GM12878 (cell line): ENCODE data around the gene EIF3M. TPM values are rescaled to one million over a fixed set of nuclear protein-coding genes. Genes with fewer than 3 reads are reported as not detected.
A peak's percentile ranks its signal among the peaks of the same experiment; 100 is the strongest.

Experiments
- ATAC-seq: fragments of 200-7000 bp; cut with Tn5 transposase; 3 replicates; pipeline ENCODE4 v1.9.1; 2020; ENCODE audit warnings: mild to moderate bottlenecking, moderate library complexity
- BruUV-seq: library from RNA; stranded (reverse); fragments of 400-500 nt; replicated peaks from 2 replicates; lab custom pipeline; 2021; lab: Mats Ljungman, UMichigan
- CTCF ChIA-PET: fragments of 300-600 bp; sonication (Branson Sonifier 250); formaldehyde crosslinking; extraction: SDS; loops from one replicate; lab custom pipeline; 2021; ENCODE audit warnings: inconsistent platforms; lab: Yijun Ruan, JAX
- POLR2A ChIA-PET: fragments of 350-600 bp; formaldehyde crosslinking; extraction: SDS; loops from one replicate; lab custom pipeline; 2021; ENCODE audit warnings: inconsistent platforms; lab: Charles Lee
- RAD21 ChIA-PET: fragments of 300-600 bp; sonication (Branson Sonifier 250); formaldehyde crosslinking; loops from one replicate; lab custom pipeline; 2023; ENCODE audit warnings: antibody characterized with exemption; ENCODE audit not compliant: unreplicated experiment; lab: Charles Lee
- SMC1A ChIA-PET: fragments of 300-600 bp; sonication (Branson Sonifier 250); formaldehyde crosslinking; loops from one replicate; lab custom pipeline; 2023; ENCODE audit not compliant: unreplicated experiment, uncharacterized antibody; lab: Charles Lee
- DNase-seq: peaks from one replicate; pipeline ENCODE4 v3.0.0-alpha.2; 2011; ENCODE audit warnings: low read depth, low spot score
- FAIRE-seq: peaks from 3 replicates; lab custom pipeline; 2011; peaks lifted over from hg19 to GRCh38; lab: Jason Lieb, UNC
- H2AFZ ChIP-seq: 2 replicates; pipeline ENCODE4 v1.6.0; 2011; ENCODE audit warnings: low read depth, low read length, control low read depth; ENCODE audit not compliant: control insufficient read depth
- H3K27ac ChIP-seq: 2 replicates; pipeline ENCODE4 v1.5.1; 2011; ENCODE audit warnings: control low read depth; ENCODE audit not compliant: control insufficient read depth, insufficient read depth
- H3K27me3 ChIP-seq, 2 experiments: replicated peaks in 1 of 2; 2 replicates each; pipeline versions ENCODE4 v1.6.0 to v1.6.1; 2011; ENCODE audit warnings: low read length in 1 of 2; ENCODE audit not compliant: control insufficient read depth in 2 of 2, insufficient read depth in 2 of 2
- H3K36me3 ChIP-seq, 2 experiments: 2 replicates each; pipeline ENCODE4 v1.5.1; 2011; ENCODE audit warnings: low read length in 1 of 2; ENCODE audit not compliant: control insufficient read depth in 2 of 2, insufficient read depth in 2 of 2
- H3K4me1 ChIP-seq: 2 replicates; pipeline ENCODE4 v1.6.1; 2011; ENCODE audit warnings: mild to moderate bottlenecking, low read length, moderate library complexity, mixed read lengths; ENCODE audit not compliant: control insufficient read depth, insufficient read depth
- H3K4me2 ChIP-seq: 2 replicates; pipeline ENCODE4 v1.6.0; 2011; ENCODE audit warnings: control low read depth; ENCODE audit not compliant: control insufficient read depth, insufficient read depth
- H3K4me3 ChIP-seq: fragments of 200-600 bp; sonication (generic); 2 replicates; pipeline ENCODE4 v1.5.1; 2016
- H3K79me2 ChIP-seq: 2 replicates; pipeline ENCODE4 v1.6.0; 2011; ENCODE audit warnings: low read length; ENCODE audit not compliant: control insufficient read depth, insufficient read depth
- H3K9ac ChIP-seq: 2 replicates; pipeline ENCODE4 v1.8.0; 2011; ENCODE audit warnings: low read length, control low read depth, mixed read lengths; ENCODE audit not compliant: control insufficient read depth, insufficient read depth
- H3K9me3 ChIP-seq: replicated peaks from 3 replicates; pipeline ENCODE4 v1.5.1; 2011; ENCODE audit warnings: mild to moderate bottlenecking, low read length; ENCODE audit not compliant: control insufficient read depth, insufficient read depth
- H4K20me1 ChIP-seq: 2 replicates; pipeline ENCODE4 v1.6.0; 2011; ENCODE audit not compliant: control insufficient read depth, insufficient read depth
- BMI1 ChIP-seq: fragments of 450-650 bp; IDR thresholded peaks from 2 replicates; pipeline ENCODE4 v1.6.1; 2016; ENCODE audit warnings: mild to moderate bottlenecking, moderate library complexity, borderline replicate concordance
- CBFB ChIP-seq: IDR thresholded peaks from 2 replicates; pipeline ENCODE4 v1.6.1; 2016; ENCODE audit warnings: antibody characterized with exemption, low read depth
- CBX3 ChIP-seq: fragments of 200-600 bp; sonication (generic); IDR thresholded peaks from 2 replicates; pipeline ENCODE4 v1.6.1; 2016; ENCODE audit warnings: low read depth, borderline replicate concordance
- EP300 ChIP-seq, 2 experiments: fragments of 150-350 bp in 1 of 2; IDR thresholded peaks; 2 replicates each; pipeline ENCODE4 v1.6.1; 2011 to 2012; ENCODE audit warnings: low read depth in 2 of 2, low read length in 2 of 2, borderline replicate concordance in 1 of 2, improper control_type of control experiment in 1 of 2, inconsistent platforms in 1 of 2; ENCODE audit not compliant: control insufficient read depth in 1 of 2
- ETV6 ChIP-seq, 2 experiments: fragments of 450-650 bp in 1 of 2; IDR thresholded peaks in 1 of 2; conservative IDR thresholded peaks in 1 of 2; 2 replicates each; pipeline ENCODE4 v1.6.1; 2014; ENCODE audit warnings: antibody characterized with exemption in 1 of 2, borderline replicate concordance in 1 of 2, low read depth in 1 of 2, mild to moderate bottlenecking in 1 of 2, moderate library complexity in 1 of 2
- MAX ChIP-seq: IDR thresholded peaks from 2 replicates; pipeline ENCODE4 v1.6.1; 2012; ENCODE audit warnings: low read depth, low read length, improper control_type of control experiment
- NFIC ChIP-seq: IDR thresholded peaks from 2 replicates; pipeline ENCODE4 v1.6.1; 2012; ENCODE audit warnings: low read depth, mild to moderate bottlenecking, inconsistent platforms, low read length, moderate library complexity
- RELA ChIP-seq: fragments of 450-650 bp; IDR thresholded peaks from 2 replicates; pipeline ENCODE4 v1.8.0; 2014; ENCODE audit warnings: borderline replicate concordance; ENCODE audit not compliant: partially characterized antibody
- SRF ChIP-seq, 2 experiments: IDR thresholded peaks; 2 replicates each; pipeline ENCODE4 v1.6.1; 2011; ENCODE audit warnings: low read depth in 2 of 2, low read length in 2 of 2, mild to moderate bottlenecking in 1 of 2, moderate library complexity in 1 of 2
- YBX1 ChIP-seq: fragments of 450-650 bp; IDR thresholded peaks from 2 replicates; pipeline ENCODE4 v1.6.1; 2016; ENCODE audit warnings: antibody characterized with exemption
- WGBS: methylation state at CpG from one replicate; pipeline ENCODE4 v1.1.6; 2016; ENCODE audit warnings: low lambda C conversion rate; ENCODE audit not compliant: insufficient replicate concordance, insufficient coverage; ENCODE audit errors: missing lambda C conversion rate; 5-methylcytosine and 5-hydroxymethylcytosine counted together
- in situ Hi-C: fragments of 300-500 bp; cut with MboI; formaldehyde crosslinking; loops from 9 replicates; pipeline ENCODE4 v1.14.3; 2018; ENCODE audit warnings: mixed read lengths
- intact Hi-C: fragments of 100-400 bp; cut with micrococcal nuclease; formaldehyde crosslinking; loops from one replicate; pipeline ENCODE4 v1.14.2; 2022; ENCODE audit not compliant: unreplicated experiment
- polyA plus RNA-seq, 11 experiments: library from polyadenylated mRNA; depleted of rRNA in 4 of 11; unstranded in 6 of 11; stranded (reverse) in 5 of 11; fragments of >200 nt; fragmentation: Nextera tagmentation in 4 of 11; fragmentation: Illumina TruSeq in 1 of 11; extraction: Ambion mirVana in 4 of 11; extraction: Trizol in 1 of 11; gene quantifications; 1 replicate in 1 of 11; 2 replicates in 10 of 11; pipeline versions ENCODE4 v1.2.1 to v1.2.3, GENCODE V29; 2011 to 2016; ENCODE audit warnings: inconsistent platforms in 2 of 11, missing spikeins in 2 of 11, low read depth in 1 of 11
- total RNA-seq, 4 experiments: library from RNA; depleted of rRNA in 3 of 4; stranded (reverse); fragments of >200 nt in 3 of 4; fragmentation: Illumina TruSeq in 1 of 4; extraction: Trizol in 1 of 4; gene quantifications; 2 replicates each; pipeline versions ENCODE4 v1.2.1 to v1.2.3, GENCODE V29; 2013 to 2021

Gene EIF3M
- total and polyA plus RNA-seq, 10 of the 15 experiments (the other 5 are each of a cell fraction or from before 2014, with no cell fraction given) = 392 to 1,205 (median 593) TPM

- peak overlapping the region; percentile 78 for H3K4me2 ChIP-seq
- in situ Hi-C loops (no loop called here), intact Hi-C loops (no loop called here)
- TF ChIP-seq BMI1 = no peak
- no peak for TF ChIP-seq YBX1
- no peak for TF ChIP-seq NFIC
- no peak for TF ChIP-seq SRF (IDR thresholded peaks at IDR 0.05; ENCODE audit: low read depth in 2 of 2, low read length in 2 of 2)
- no peak for TF ChIP-seq CBX3
- no peak for TF ChIP-seq ETV6 (conservative IDR thresholded peaks at IDR 0.05 in 1 of 2, IDR thresholded peaks at IDR 0.05 in 1 of 2; ENCODE audit: borderline replicate concordance in 1 of 2, low read depth in 1 of 2)
- no peak for TF ChIP-seq RELA
- TF ChIP-seq CBFB = no peak
- no peak for TF ChIP-seq EP300 (IDR thresholded peaks at IDR 0.05; ENCODE audit: borderline replicate concordance in 1 of 2, control insufficient read depth in 1 of 2, low read depth in 2 of 2, low read length in 2 of 2)
- no peak for TF ChIP-seq MAX
- H3K36me3 ChIP-seq = peaks cover 1 to 17% of the 10 kb centered on the region in 2 experiments; a peak in 3 of 4 replicates
- WGBS = 8% methylated on average over 7 of the region's 7 CpGs
- BruUV-seq = TSS peak; percentile 54
- RAD21 ChIA-PET = interaction anchor here (0.7 kb wide), 1 partner anchor 134 kb away, joined by 3 read pairs; no protein-coding TSS in a partner anchor
- H3K9ac ChIP-seq = peak overlapping the region; percentile 83
- no peak for DNase-seq
- no peak for ATAC-seq
- POLR2A ChIA-PET = interaction anchor here (0.6 to 1.2 kb wide), 2 partner anchors 54 to 133 kb away, joined by 6 to 7 read pairs; no protein-coding TSS in a partner anchor
- SMC1A ChIA-PET = interaction anchor here (1.5 kb wide), 1 partner anchor 10 kb away, joined by 3 read pairs; no protein-coding TSS in a partner anchor
- peaks cover 4% of the 10 kb centered on the region; the same call in 1 of the 2 replicates for H3K4me1 ChIP-seq
- H3K79me2 ChIP-seq = peaks cover 57% of the 10 kb centered on the region
- FAIRE-seq = no peak
- H2AFZ ChIP-seq = no peak overlapping the region
- CTCF ChIA-PET = interaction anchor here (0.9 kb wide), 1 partner anchor 18 kb away, joined by 3 read pairs; no protein-coding TSS in a partner anchor
- peak overlapping the region; percentile 97 for H3K4me3 ChIP-seq
- H3K9me3 ChIP-seq = no peaks in the 10 kb centered on the region; the same call in 1 of the 3 replicates
- H3K27ac ChIP-seq = peak overlapping the region; percentile 89
- H3K27me3 ChIP-seq = no peaks in the 10 kb centered on the region
- H4K20me1 ChIP-seq = no peaks in the 10 kb centered on the region
Observed at GRCh38 chr11:32584921-32585320, 1.3 kb downstream of the EIF3M start.
